Ovary (tissue), 9 donors: Measurements from ENCODE around the gene NLRP14. TPM values are rescaled to one million over a fixed set of nuclear protein-coding genes. Genes with fewer than 3 reads are reported as not detected.

Experiments
- DNase-seq, 5 donors: peaks; one replicate each; pipeline ENCODE4 v3.0.0-alpha.2; 2019 to 2020
- H3K27ac ChIP-seq, 2 donors: fragments of 200-600 bp; one replicate each; pipeline versions ENCODE4 v1.5.1 to v1.8.0; 2019 to 2022
- H3K27me3 ChIP-seq: fragments of 200-600 bp; one replicate; pipeline ENCODE4 v1.8.0; 2022
- H3K36me3 ChIP-seq: fragments of 200-600 bp; sonication (generic); one replicate; pipeline ENCODE4 v1.5.1; 2019
- H3K4me1 ChIP-seq: one replicate; pipeline ENCODE4 v1.8.1; 2013; ENCODE audit warnings: mild to moderate bottlenecking, moderate library complexity; ENCODE audit not compliant: insufficient read depth
- H3K4me3 ChIP-seq: fragments of 200-600 bp; sonication (generic); one replicate; pipeline ENCODE4 v1.5.1; 2017
- H3K9me3 ChIP-seq, 2 donors: fragments of 200-600 bp in 1 of 2; sonication (generic) in 1 of 2; one replicate each; pipeline versions ENCODE4 v1.5.1 to v1.8.1; 2013 to 2019; ENCODE audit warnings: mild to moderate bottlenecking in 1 of 2, moderate library complexity in 1 of 2
- CTCF ChIP-seq, 3 donors: fragments of 450-650 bp in 2 of 3; fragments of 200-600 bp in 1 of 3; IDR thresholded peaks; one replicate each; pipeline versions ENCODE4 v1.5.1 to v1.8.0; 2016 to 2022; ENCODE audit warnings: antibody characterized with exemption in 3 of 3, mild to moderate bottlenecking in 1 of 3
- EP300 ChIP-seq: sonication (generic); formaldehyde crosslinking; IDR thresholded peaks from one replicate; pipeline ENCODE4 v1.6.1; 2017; ENCODE audit warnings: antibody characterized with exemption
- POLR2A ChIP-seq: fragments of 450-650 bp; IDR thresholded peaks from one replicate; pipeline ENCODE4 v1.6.1; 2017; ENCODE audit warnings: antibody characterized with exemption, mild to moderate bottlenecking, moderate library complexity
- WGBS, 3 donors: extraction: QIAGEN DNeasy Blood & Tissue Kit in 1 of 3; methylation state at CpG; one replicate each; pipeline versions ENCODE4 v1.1.5 to v1.1.7; 2013 to 2017; 5-methylcytosine and 5-hydroxymethylcytosine counted together
- intact Hi-C, 4 donors: fragments of 100-400 bp; cut with DNase I; formaldehyde crosslinking; loops; one replicate each; pipeline versions ENCODE4 v1.11.0 to v1.15.1; 2022 to 2023
- polyA plus RNA-seq, 2 donors: library from polyadenylated mRNA; stranded (reverse); fragments of 200-250 nt in 1 of 2; fragments of 350-450 nt in 1 of 2; fragmentation: Illumina TruSeq in 1 of 2; extraction: RNeasy Lipid Tissue Mini Kit (QIAGEN cat#74804) in 1 of 2; gene quantifications; one replicate each; pipeline ENCODE4 v1.2.3, GENCODE V29; 2013 to 2014
- total RNA-seq, 7 donors: library from RNA; depleted of rRNA in 2 of 7; stranded (reverse); fragments of >200 nt in 2 of 7; fragmentation: NEBNext Ultra II Directional in 3 of 7; extraction: Animal tissue kit (Norgen Biotek cat#: 25700) in 3 of 7; gene quantifications; one replicate each; pipeline versions ENCODE4 v1.1.0 to v1.2.4, GENCODE V29; 2016 to 2023
- donor health status: DM: no; HTN: no; CAD: no; lungs with moderate emphysema.
- donor health status: DM: no; HTN: no; CAD: no.
- donor health status: Bipolar disorder and iron deficiency.
- donor health status: DM: yes; HTN: yes; CAD: no.
- donor health status: DM: no; HTN: no; CAD: no.
- donor health status: DM: yes; HTN: yes; CAD: no.

NLRP14 gene
- total and polyA plus RNA-seq, 9 donors: 0.08 to 0.33 (median 0.16) TPM; not detected in 1

DNA sequence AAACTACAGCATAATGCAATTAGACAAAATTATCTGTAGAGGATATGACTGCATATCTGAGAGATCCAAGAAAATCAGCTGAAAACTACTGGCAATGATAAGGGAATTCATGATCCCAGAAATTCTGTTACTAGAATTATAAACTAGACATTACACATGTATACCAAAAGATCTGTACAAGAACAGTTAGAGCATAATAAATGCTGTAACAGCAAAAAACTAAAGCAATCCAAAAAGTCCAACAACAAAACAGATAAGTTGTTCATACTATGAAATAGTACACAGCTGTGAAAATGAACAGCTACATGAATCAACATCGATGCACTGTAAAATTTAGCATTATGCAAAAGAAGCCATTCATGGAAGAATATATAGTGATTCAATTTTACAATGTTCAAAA, 6.2 kb upstream of the NLRP14 start:
- WGBS, 3 donors: 95 to 98% (median 96%) methylated on average over 1 of the region's 1 CpG
- Histone ChIP-seq H3K36me3 (no peaks in the 10 kb centered on the region), H3K27me3 (no peaks in the 10 kb centered on the region), H3K4me3 (no peak overlapping the region), H3K27ac (no peak overlapping the region), H3K4me1 (no peaks in the 10 kb centered on the region), H3K9me3 (no peaks in the 10 kb centered on the region)
- no peak for DNase-seq
- TF ChIP-seq CTCF (IDR thresholded peaks at IDR 0.05) (no peak), EP300 (no peak), POLR2A (no peak)
- intact Hi-C loops: no loop called here

DNA sequence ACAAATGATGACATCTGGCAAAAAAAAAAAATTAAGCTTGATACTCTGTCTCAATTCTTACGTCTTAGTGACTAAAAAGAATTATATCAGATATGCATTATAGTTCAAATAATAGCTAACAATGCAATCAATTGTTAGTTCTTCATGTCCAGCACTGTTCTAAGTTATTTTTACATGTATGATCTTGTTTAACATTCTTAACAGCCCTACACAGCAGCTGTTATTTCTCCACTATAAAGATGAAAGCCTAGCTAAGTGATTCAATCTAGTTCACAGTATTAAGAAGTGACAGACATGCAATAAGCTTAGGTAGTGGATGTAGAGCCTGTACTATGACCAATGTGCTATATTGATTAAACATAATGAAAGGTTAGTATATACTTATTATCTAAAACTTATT, 4.3 kb upstream of the NLRP14 start:
- Histone ChIP-seq H3K27me3 (no peaks in the 10 kb centered on the region), H3K36me3 (no peaks in the 10 kb centered on the region), H3K27ac (no peak overlapping the region), H3K4me3 (no peak overlapping the region), H3K4me1 (no peaks in the 10 kb centered on the region), H3K9me3 (no peaks in the 10 kb centered on the region)
- DNase-seq: no peak
- TF ChIP-seq EP300 (no peak), POLR2A (no peak), CTCF (IDR thresholded peaks at IDR 0.05) (no peak)
- intact Hi-C loops: no loop called here
- 88 to 92% (median 89%) methylated on average over 1 of the region's 1 CpG for WGBS, 3 donors

DNA sequence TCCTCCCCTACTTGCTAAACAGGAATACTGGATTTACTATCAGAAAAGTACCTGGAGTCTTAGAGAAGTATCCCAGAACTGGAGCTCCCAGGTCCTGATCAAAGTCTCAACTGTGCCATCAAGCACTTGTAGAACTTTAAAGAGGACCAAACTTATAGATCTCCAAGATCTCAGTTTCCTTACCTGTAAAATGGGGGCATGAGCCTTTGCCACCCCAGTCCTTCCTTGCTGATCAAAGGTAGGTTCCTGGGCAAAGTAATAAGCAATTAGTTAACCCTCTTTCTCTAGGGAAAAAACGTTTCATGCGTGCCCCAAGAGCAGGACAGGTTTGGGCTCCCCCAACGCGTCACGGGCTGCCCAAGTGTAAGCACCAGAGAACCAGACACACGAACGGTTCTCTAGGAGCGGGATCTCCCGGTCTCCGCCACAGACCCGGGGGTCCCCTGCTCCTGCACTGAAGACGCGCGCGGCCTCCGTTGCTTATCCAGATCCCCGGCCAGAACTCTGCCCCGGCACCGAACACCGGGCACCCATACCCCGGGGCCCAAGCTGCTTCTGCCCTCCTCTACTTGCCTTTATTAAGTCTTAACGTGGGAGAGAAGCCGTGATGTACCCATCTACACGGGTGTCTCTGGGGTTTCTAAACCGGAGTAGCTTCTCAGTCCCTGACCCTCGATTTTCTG, 638 bp upstream of the NLRP14 start:
- peak overlapping the region in 1 of 2 donors; percentile 61 for H3K27ac ChIP-seq
- DNase-seq: peak; percentile 28 to 65 (median 37)
- TF ChIP-seq CTCF (IDR thresholded peaks at IDR 0.05): no peak
- no peak for TF ChIP-seq EP300
- no peak for TF ChIP-seq POLR2A
- H3K4me1 ChIP-seq: peaks cover 3% of the 10 kb centered on the region
- peak overlapping the region; percentile 58 for H3K4me3 ChIP-seq
- 1 to 2% (median 2%) methylated on average over 25 to 26 of the region's 26 CpGs for WGBS, 3 donors
- intact Hi-C loops: no loop called here
- H3K9me3 ChIP-seq: no peaks in the 10 kb centered on the region
- no peaks in the 10 kb centered on the region for H3K27me3 ChIP-seq
- H3K36me3 ChIP-seq: no peaks in the 10 kb centered on the region

- TF ChIP-seq EP300 (no peak), POLR2A (no peak), CTCF (IDR thresholded peaks at IDR 0.05) (no peak)
- Histone ChIP-seq H3K4me1 (peaks cover 3% of the 10 kb centered on the region), H3K27ac (peak overlapping the region in 1 of 2 donors; percentile 85), H3K4me3 (no peak overlapping the region), H3K36me3 (no peaks in the 10 kb centered on the region), H3K9me3 (no peaks in the 10 kb centered on the region), H3K27me3 (no peaks in the 10 kb centered on the region)
- DNase-seq: no peak
- intact Hi-C loops: no loop called here
- WGBS, 3 donors: 87 to 94% (median 92%) methylated on average over 5 of the region's 5 CpGs
Measured at GRCh38 chr11:7021318-7021717, 1.0 kb downstream of the NLRP14 start.
